Measurements from ENCODE around the gene ABCG1.

- TF ChIP-seq POLR2AphosphoS5 (IDR thresholded peaks at IDR 0.05; ENCODE audit: low read depth, low read length) (no peak), TAF1 (IDR thresholded peaks at IDR 0.05; ENCODE audit: borderline replicate concordance, low read depth, low read length) (no peak)
These were observed 2.0 kb upstream of the ABCG1 start for GRCh38 chr21:42216726-42217572.
